GM19463 (cell line): ENCODE results near the gene TMEM91.
"Not testable (repeated sequence)": the region's sequence is repeated elsewhere in the genome, so short reads cannot be mapped to it uniquely, and the experiment has no call there.

ENCODE experiments used
- ATAC-seq: cut with Tn5 transposase; IDR thresholded peaks from one replicate; pipeline ENCODE4 v1.9.1; 2021; ENCODE audit warnings: mild to moderate bottlenecking, moderate library complexity; ENCODE audit not compliant: unreplicated experiment

TMEM91 gene

DNA sequence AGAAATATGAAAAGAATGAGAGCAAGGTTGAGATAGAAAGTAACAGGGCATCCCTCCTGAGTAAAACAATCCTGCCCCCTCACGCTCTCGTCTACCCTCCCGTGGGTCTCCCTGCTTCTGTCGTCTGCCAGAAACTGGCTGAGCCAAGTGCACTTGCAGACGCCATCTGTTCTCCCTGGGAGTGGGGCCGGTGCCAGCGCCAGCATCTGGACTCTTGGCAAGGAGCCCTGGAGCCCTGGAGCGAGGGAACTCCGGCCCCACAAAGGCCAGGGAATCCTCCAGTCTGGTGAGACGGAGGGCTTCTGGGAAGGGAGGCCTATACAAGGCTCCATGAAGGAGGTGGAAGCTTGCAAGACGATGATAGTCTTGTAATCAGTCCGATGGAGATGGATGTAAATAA is 2.3 kb upstream of the TMEM91 start:
- no peak for ATAC-seq

DNA sequence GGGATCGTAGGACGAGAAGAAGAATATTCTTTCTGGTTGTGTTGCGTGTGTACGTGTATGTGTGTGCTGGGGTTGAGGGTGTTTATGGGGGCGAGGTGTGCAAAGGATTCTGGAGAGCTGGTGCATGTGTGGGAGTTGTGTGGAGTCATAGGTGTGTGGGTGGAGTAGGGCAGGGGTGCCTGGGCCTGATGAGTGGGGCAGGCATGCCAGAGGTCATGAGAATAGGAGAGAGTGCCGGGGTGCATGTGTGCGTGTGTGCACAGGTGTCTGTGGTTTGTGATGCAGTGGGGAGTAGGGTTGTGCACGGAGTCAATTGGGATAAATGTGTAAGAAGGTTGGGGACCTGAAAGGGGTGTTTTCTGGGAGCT is 649 bp downstream of the TMEM91 start:
- ATAC-seq = no peak

DNA sequence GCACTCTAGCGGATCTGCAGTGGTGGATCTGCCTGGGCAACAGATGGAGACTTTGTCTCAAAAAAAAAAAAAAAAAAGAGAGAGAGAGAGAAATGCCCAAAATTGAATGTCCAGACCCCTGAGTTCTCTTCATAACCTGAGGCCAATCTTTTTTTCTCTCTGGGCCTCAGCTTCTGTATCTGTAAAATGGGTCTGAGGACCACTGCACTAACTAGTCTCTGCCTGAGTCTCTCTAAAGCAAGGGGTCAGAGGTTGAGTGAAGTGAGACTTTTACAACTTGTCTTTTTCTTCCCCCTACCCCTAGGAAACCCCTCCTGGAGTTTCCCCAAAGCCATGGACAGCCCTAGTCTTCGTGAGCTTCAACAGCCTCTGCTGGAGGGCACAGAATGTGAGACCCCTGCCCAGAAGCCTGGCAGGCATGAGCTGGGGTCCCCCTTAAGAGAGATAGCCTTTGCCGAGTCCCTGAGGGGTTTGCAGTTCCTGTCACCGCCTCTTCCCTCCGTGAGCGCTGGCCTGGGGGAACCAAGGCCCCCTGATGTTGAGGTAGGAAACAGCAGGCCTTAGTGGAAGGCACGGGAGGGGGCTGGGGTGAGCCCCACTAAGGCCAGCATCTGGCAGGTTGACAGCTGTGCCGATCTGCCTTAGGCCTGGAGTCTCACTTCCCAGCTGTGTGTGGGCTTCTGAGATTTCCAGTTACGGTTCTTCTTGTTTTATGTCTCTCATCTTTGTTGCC is 1.8 kb downstream of the TMEM91 start:
- ATAC-seq = no peak

DNA sequence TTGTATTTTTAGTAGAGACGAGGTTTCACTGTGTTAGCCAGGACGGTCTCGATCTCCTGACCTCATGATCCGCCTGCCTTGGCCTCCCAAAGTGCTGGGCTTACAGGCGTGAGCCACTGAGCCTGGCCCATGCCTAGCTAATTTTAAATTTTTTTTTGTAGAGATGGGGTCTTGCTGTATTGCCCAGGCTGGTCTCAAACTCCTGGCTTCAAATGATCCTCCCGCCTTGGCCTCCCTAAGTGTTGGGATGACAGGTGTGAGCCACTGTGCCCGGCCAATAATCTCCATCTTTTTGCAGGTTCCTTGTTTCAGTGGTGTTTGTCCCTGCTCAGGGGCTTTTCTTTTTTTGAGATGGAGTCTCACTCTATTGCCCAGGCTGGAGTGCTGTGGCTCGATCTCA is 5.2 kb downstream of the TMEM91 start:
- not testable (repeated sequence) for ATAC-seq

DNA sequence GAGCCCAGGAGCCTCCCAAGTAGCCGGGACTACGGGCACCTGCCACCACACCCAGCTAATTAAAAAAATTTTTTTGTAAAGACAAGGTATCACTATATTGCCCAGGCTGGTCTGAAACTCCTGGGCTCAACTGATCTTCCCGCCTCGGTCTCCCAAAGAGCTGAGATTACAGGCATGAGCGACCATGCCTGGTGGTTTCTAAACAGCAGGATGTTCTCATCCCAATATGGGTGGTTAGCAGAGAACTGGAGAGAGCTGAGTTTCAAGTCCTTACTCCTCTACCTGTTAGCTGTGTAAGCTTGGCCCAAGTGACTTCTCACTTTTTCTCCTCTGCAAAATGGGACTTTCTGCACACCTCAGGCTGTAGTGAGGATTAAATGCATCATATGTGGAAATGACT is 8.0 kb downstream of the TMEM91 start:
- no peak for ATAC-seq

DNA sequence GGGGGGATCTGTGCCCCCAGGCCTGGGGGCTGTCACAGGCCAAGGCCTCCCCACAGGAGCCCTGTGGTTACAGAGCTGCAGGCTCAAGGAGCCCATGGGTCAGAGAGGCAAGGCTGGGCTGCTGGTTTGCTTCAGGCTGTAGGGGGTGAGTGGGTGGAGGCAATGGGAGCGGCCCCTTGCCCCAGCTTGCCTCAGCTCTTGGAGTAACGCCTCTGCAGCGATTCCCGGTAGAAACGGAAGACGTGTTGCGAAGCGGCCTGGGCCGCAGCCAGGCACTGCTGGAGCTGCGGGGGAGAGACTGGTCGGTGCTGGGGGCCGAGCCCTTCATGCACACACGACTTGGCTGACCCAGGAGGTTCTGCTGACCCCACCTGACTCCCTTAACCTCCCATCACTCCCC is 10.1 kb downstream of the TMEM91 start:
- no peak for ATAC-seq

DNA sequence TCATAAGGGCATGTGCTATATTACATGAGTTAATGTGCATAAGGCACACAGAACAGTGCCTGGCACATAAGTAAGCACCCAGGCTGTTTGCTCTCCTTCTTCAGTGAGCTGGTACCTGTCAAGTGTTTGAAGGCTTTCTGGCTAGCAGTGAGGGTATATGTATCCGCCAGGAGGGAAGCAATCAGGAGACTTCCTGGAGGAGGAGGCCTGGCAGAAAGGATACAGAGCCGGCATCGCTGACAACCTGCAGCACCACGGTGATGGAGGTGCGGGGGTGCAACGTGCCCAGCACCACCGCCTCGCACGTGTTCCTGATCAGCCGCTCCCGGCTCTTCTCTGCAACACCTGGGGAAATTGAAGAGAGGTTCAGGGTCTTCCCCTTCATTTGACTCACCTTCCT is 15.3 kb downstream of the TMEM91 start:
- no peak for ATAC-seq

DNA sequence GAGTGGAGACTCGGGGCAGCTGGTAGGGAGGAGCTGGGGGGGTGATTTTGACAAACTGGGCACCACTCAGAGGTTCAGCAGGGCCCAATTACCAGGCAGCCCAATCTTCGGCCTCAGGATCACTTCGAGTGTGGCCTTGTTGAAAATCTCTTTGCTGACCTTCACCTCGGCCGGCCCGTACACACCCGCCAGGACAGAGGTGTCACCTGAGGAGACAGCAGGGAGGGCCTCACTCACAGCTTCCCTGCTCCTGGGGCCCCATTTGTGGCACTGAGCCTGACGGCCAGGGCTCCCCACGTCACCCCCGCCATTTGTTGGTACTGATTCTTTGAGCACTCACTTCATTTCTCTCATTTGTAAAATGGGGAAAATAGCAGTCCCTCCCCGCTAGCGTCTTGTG is 16.4 kb downstream of the TMEM91 start:
- ATAC-seq = no peak

DNA sequence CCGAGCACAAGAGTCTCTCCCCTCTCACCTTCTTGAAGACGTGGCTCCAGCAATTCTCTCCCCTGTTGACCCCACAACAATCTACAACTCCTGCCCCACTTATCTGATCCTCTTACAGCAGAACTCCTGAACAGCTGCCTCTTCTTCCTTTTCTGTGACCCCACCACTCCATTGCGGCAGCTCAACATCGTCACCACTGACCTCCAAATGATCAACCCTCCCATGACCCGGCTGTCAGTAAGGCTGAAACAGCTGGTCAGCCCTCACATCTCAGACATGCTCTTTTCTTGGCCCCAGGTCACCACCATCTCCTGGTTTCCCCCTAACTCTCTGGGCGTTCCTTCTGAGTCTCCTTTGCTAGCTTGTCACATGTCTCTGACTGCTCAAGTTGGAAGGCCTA is 19.0 kb downstream of the TMEM91 start:
- no peak for ATAC-seq

DNA sequence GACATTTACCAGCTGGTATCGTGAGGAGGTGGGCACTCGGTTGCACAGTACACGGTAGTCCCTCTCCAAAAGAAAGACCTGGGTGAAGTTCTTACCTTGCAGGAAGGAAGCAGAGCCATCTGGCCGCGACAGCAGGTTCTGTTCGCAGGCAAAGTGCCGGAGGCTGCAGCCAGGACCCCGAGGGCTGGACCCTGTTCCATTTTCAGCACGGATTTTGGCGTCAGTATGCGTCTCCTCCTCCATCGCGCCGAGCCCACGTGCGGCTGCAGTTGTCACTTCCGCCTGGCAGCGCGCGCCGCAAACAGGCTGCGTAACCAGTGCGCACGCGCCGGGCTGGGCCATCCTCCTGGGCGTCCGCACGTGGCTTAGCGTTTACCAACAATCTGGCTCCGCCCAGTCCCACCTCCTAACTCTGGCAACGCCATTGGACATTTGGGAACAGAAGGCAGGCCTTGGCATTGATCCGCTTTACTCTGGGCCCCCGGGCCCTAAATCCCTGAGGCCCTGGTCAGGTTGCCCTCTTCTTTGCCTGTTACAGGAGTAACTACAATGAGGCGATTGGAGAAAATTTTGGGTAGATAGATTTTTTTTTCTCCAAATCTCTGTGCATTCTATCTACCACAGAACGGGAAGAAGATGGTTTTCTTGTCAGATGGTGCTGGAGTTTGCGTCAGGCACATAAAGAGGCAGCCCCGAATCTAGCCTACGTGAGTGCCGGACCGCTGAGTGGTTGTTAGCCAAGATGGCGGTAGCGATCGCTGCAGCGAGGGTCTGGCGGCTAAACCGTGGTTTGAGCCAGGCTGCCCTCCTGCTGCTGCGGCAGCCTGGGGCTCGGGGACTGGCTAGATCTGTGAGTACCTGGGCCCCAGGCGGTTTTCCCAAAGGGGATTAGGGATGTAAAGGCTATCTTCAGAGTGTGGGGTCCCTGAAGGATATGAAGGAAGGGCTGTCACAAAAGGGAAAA is 21.0 kb downstream of the TMEM91 start, which contains the start of the genes BCKDHA and EXOSC5:
Gene BCKDHA, plus strand, starts transcription at position 733 of the 964 bp plus-strand sequence. Its CDS starts 10 bp downstream, at position 743.
Gene EXOSC5, minus strand, starts transcription at position 274 of the 964 bp plus-strand sequence. Its CDS starts 31 bp downstream, at position 243.
- peak; percentile 91 for ATAC-seq

DNA sequence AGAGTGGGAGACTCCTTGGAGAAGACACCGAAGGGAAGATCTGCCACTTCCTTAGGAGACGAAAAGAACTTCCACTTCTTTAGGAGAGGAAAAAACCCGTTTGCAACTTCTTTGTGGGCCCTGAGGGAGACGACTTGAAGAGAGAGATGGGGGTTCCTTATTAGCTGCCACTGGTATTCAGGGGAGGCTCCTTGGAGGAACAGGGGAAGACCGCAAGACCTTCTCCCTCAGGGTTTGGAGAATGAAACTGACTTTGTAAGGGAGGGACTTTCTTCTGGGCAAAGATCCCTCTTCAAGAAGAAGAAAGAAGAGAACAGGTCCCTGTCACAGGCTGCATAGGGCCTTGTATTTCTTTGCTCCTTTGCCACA is 21.7 kb downstream of the TMEM91 start:
- ATAC-seq = no peak

DNA sequence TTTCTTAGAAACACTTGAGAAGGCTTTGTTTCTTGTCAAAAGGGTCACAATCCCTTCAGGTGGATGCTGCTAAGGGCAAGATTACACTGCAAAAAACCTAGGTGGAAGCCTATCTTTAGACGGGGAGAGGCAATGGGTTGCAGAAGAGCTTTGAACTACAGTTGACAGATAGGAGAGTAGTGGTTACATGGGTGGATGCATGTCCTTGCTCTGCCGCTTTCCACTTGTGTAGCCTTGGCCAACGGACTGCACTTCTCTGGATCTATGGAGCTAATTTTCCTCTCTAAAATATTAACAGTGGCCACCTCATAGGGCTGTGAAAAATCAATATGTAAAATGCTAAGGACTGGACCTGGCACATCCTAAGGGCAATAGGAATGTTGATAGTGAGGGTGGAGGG is 22.3 kb downstream of the TMEM91 start:
- no peak for ATAC-seq

DNA sequence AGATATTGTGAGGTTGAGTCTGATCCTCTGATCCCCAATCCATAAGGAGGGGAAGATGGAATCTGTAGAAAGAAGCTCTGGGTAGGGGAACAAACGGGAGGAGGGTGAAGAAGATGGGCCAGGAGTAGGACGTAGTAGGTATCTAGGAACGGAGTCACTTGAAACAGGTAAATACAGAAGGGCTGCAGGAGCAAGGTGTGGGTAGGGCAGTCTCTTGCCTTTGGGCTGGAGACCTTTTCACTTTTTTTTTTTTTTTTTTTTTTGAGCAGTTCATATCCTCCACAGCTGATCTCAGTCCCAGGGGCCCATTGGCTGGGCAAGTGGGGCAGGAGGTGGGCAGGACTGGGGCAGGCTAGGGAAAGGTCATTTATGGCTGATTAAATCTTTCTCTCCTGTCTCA is 22.8 kb downstream of the TMEM91 start:
- no peak for ATAC-seq

DNA sequence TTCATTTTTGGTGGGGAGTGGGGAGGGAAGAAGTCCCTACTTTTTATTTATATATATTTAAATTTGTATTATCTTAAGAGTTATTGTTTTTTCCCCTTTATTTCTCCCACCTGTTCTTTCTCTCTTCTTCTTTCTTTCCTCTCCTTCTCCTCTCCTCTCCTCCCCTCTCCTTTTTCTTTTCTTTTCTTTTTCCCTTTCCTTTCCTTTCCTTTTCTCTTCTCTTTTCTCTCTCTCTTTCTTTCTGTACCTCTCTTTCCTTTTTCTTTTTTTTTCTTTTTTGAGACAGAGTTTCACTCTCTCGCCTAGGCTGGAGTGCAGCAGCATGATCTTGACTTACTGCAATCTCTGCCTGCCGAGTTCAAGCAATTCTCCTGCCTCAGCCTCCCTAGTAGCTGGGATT is 23.2 kb downstream of the TMEM91 start:
- no peak for ATAC-seq

DNA sequence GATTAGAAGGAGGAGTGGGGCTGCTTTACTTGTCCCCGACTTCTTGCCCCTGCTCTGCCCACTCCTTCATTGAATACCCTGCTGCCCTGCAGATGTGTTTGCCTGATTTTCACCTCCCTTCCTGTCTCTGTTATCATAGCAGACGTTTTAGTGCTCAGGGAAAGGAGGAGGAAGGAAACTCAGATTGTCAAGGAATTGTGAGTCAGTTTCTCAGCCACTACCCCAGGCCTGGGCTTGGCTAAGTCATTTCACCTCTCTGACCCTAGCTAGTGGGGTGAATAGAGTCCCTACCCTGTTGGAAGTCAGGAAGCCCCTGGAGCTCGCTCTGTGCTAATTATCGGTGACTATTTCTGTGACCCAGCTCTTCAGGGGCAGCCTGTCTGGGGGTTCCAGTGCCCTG is 25.1 kb downstream of the TMEM91 start:
- ATAC-seq = no peak

DNA sequence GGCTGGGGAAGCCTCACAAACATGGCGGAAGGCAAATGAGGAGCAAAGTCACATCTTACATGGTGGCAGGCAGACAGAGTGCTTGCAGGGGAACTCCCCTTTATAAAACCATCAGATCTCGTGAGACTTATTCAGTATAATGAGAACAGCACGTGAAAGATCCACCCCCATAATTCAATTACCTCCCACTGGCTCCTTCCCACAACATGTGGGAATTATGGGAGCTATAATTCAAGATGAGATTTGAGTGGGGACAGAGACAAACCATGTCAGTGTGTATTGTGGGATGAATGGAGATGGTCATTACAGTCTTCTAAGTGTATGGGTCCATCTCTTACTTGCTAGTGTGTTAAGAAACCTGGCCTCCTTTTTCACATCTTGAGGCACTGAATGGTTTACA is 25.7 kb downstream of the TMEM91 start:
- no peak for ATAC-seq

DNA sequence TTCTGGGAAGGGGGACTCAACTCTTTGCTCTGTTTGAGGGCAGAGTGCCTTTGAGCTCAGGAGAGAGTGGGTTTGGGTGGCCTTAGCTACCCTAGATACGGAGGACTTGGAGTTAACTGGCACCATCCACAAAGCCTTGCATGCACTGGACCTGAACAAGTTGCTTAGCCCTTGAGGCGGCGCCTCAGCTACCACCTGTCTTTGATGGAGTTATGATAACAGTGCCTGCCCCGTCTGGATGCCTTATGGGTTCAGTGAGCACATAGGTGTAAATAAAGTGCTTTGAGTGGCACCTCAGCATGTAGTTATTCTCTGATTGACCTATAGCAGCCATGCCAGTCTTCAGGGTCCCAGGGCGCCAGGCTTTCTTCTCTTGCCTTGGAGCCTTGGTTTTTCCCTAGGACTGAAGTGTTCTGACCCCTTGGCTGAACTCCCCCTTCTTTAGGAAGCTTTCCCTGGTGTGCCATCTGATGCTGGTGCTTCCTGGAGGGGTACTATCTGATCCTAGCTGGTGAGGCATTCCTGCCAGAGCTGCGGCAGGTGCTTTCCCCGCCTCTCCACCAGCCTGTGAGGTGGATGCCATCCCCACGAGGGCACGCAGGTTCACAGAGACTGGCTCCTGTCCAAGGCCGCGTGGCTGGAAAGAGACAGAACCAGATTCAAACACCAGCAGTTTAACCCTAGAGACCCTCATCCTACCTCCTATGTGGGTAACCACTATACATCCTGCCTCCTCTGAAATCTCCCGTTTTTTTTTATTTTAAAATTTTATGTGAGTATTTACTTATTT is 27.0 kb downstream of the TMEM91 start:
- no peak for ATAC-seq

DNA sequence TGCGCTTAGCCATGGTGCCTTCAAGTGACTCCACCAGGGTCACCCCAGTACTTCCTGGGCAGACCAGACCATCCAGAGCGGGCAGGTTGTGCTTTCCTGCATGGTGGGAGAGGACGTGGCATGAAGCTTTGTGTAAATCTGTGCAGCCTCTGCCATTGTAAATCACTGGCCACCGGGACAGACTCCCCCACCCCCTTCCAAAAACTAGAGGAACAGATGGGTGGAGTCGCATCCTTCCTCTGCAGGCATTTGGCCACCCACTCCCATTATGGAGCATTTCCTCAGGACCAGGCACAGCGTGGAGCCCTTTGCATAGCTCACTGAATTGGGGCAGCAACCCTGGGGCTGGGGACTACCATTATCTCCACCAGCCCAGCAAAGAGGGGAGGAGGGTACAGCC is 29.4 kb downstream of the TMEM91 start:
- no peak for ATAC-seq

DNA sequence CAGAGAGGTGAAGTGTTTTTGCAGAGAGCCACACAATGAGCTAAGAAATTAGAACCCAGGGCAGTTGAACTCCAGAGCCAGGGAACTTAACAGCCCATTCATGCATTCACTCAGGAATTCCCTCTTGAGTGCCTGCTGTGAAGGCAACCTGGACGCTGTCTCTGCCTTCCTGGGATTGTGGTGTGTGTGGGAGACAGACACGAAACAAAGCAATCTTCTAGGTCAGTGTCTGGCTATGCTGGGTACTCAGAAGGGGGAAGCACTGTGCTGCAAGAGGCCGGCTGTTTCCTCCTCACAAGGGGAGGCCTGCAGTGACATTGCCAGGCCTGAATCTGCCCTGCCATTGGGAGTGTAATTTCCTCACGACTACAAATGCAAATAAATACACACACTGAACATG is 30.9 kb downstream of the TMEM91 start:
- ATAC-seq = no peak

DNA sequence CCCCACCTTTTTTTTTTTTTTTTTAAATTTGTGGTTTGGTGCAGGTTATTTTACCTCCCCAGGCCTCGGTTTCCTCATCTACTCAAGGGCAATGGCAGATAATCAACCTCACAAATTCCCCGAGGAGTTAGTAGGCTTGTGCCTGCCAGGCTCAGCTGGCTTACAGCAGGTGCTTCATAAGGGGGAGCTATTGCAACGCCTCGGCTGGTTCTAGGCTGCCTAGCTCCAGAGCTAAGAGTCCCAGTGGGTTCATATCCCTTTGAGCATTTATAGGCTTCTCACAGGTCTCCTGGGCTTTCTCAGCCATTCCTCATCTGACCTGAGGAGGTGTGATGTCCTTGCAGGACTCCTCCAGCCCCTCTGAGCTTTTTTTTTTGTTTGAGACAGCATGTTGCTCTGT is 31.9 kb downstream of the TMEM91 start:
- ATAC-seq = no peak

DNA sequence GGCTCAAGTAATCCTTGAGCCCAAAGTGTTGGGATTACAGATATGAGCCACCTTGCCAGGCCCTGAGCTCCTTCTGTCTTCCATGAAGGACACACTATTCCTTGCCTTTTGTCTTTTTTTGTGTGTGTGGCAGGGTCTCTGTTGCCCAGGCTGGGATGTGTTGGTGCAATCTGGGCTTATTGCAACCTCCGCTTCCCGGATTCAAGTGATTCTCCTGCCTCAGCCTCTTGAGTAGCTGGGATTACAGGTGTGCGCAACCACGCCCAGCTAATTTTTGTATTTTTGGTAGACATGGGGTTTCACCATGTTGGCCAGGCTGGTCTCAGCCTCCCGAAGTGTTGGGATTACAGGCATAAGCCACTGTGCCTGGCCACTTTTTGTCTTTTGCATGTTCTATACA is 32.5 kb downstream of the TMEM91 start:
- not testable (repeated sequence) for ATAC-seq
